Activated CD8-positive, alpha-beta memory T cell treated with anti-CD3 and anti-CD28 coated beads, Interleukin-2, amount 50 U/mL, for 1 hour (primary cell): ENCODE measurements around the gene ENHO.

ENCODE experiments used
- DNase-seq: peaks from one replicate; pipeline ENCODE4 v3.0.0-alpha.2; 2020; ENCODE audit errors: extremely low read depth

ENHO gene

DNA sequence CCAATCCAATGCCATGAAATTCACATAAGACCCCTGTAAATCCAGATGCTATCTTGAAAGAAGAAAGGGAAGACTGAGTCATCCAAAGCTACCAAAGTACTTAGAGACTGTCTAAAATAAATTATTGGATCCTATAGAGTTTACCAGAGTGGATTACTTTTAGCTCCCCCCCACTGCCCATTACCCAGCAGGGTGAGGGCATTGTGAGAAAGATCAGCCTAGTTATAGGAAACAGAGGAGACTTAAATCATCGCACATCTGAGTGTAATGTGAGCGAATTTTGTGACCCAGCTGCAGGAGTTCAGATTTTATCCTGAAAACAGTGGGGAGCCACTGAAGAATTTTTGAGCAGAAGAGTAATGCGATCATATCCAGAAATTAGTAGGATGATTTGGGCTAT is 1.6 kb upstream of the ENHO start:
- no peak for DNase-seq

DNA sequence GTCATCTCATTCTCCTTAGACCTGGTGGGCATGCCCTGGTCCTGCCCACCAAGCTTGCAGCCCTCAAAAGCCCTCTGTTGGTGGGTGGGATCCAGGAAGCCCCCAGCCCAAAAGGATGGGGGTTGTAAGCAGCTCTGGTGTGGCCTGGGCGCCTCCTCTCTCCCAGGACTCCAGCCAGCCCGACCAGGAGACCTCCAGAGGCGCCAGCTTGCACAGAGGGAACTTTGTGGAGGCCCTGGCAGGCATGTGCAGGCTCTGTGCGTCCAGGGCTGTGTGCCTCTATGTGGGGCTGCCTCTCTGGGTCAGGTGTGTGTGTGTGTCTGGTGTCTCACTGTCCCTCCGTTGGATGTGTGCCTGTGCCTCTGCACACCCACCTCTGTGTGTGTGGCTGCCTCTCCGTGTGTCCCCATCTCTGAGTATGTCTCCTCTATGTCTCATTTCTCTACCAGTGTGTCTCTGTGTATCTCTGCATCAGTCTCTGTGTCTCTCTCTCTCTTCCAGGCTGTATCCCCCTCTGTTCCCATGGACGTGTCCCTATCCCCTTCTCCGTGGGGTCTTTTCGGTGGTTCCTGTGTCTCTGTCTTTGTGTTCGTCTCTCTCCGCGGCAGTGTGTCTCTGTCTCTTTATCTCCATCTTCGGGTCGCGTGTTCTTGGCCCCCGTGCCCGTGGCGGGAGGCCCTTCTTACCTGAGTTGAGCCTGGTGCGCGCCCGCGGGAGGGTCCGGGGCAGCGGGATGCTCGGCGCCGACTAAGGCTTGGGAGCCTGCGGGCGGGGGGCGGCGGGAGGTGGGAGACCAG is 501 bp downstream of the ENHO start:
- DNase-seq: no peak

DNA sequence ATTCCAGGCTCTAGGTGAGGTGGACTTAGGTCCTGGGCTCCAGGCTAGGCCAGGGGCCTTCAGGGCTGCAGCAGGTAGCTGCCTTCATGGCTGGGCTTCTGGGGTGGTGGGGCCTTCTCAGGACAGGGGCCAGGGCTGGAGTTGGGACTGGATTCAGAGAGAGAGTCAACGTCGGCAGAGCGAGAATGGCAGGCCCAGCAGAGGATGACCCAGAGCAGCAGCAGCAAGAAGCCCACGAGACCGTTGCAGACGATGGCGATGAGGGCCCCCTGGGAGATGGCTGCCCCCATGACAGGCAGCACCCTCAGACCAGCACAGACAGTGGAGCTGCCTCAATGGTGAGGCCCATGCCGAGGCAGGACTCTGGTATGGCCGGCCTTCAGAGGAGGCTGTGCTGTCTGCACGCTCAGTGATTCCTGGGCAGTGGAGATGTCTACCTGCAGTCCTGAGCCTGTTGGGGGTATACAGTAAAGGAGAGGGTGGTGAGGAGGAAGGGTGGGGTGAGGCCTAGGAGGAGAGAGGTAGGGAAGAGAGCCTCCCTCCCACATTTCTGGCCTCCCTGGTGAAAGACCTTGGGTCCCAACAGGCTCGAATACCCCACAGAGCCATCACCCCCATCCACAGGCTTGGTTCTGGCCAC is 1.3 kb downstream of the ENHO start:
- DNase-seq: no peak

DNA sequence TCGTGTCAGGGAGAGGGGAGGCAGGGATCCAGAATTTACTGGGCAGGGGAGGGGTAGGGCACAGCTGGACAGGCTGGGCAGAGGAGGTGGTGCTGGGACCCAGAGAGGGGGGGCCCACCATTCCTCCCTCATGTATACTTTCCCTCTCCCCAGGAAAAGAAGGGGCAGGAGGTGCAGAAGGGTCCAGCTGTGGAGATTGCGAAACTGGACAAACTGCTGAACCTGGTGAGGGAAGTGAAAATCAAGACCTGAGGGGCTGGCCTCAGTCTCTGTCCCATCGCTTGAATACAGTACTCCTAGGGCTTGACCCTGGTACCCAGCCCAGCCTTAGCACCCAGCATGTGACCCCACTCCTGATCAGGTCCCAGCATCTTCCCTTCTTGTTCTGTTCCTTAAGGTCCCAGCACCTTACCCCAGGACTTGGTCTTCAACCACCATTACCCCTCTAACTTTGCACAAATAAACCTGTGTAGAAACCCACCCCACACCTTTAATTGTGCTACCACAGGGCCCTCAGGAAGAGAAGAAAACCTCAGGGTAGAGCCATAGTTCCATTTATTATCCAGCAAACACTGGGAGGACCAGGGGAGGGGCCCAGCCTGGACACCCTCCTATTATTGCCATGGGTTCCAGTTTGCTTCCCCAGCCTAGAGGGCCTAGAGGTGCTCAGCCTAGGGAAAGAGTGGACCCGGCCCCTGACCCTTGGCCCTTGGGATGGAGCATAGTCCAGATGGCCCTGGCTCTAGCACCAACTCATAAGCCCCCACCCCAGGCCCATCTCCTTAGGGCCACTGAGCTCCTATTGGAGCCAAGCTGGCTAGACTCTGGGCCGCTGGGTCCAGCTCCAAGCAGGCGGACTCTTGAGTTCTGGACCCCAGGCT is 2.0 kb downstream of the ENHO start:
- no peak for DNase-seq

DNA sequence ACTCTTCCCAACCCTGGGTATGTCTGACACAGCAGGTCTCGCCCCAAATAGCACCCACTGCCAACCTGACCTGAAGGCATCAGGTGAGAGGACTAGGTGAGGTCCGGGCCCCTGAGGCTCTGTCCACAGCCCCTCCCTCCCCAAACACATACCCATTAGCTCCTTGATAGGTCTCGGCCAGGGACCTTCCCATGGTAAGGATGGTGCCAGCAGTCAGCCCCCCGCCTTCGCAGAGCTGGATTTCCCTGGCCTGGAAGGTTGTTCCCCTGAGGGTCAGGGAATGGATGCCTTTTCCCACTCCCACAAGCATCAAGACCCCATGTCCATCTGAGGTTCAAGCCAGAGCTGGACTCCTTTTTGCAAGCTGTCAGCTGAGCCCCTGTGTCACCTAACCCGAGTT is 2.7 kb downstream of the ENHO start:
- no peak for DNase-seq

DNA sequence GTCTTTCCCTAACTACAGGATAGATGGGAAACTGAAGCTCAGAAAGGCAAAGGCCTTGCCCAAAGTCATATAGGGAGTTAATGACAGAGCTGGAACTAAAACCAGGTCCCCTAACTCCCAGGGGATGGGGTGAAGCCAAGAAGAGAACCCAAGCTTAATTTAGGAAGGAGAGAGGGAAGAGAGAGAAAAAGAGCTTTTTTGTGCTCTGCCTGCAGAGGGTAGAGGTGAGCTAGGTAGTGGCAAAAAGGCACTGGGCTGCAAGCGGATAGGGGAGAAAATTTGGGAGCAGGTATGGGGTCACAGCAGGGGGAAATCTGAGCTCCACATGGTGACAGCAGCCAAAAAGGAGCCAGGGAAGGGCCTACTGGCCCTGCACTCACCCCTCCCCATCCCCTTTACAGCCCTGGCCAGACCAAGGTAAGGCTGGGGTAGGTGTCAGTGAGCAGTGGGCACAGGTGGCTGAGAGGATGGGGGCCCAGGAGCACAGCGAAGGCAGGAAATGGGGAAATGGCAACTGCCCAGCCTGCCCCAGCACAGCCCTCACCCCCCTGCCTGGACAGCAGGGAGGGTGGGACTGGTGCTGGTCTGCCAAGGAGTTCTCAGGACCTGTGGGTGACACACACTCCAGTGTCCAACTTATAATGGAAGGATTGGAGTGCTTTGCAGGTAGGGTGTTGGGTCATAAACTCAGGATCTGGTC is 3.3 kb downstream of the ENHO start:
- no peak for DNase-seq

DNA sequence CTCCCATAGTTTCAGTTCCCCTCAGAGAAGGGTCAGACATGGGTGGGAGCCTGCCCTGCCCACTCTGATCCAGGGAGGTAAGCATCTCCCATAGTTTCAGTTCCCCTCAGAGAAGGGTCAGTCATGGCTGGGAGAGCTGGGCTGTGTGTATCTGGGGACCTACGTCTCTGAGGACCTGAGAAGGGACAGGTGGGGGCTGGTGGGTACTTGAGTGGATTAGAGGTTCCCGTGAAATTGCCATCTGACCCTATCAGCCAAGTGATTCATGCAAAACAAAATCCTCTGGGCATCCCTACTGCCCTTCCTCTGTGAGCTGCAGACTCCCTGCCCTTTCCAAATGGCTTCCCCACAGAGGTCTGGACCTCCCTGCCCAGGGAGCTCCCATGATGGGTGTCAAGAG is 3.9 kb downstream of the ENHO start:
- DNase-seq: no peak

DNA sequence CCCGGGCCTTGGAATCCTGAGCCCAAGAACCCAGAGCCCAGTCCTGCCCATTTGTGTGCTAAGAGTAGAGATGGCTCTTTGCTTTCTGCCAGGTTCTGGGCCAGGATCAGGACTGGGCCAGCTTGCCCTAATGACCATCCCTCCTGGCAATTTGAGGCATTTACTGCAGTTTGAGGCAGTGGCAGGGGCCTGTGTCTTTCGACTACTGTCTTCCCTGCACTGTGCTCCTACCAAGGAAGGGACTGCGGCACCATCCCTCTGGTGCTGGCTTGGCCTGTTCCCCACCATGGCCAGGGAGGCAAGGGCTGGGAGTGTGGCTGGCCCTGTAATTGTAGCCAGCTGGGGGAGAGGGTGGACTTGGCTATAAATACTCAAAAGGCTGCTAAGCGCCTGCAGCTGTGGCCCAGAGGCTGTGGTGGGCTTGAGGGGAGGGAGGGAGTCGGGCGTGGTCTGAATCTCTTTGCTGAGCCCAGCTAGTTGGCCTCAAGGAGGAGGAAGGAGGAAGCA is 4.6 kb downstream of the ENHO start:
- no peak for DNase-seq

DNA sequence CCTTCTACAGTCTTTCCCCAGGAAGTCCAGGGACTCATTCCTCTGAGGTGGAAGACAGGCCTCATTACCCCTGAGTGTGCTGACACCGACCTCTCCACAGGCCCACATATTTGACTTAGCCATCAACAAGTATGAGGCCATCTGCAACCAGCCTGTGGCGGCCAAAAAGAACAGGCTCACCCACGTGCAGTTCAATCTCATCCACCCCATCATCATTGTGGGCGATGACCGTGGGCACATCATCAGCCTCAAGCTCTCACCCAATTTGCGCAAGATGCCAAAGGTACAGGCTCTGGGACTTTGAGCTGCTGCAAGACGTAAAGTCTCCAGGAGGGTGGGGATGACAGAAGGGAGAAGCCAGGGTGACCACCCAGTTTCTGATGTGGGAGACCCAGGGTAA is 5.6 kb downstream of the ENHO start:
- no peak for DNase-seq

DNA sequence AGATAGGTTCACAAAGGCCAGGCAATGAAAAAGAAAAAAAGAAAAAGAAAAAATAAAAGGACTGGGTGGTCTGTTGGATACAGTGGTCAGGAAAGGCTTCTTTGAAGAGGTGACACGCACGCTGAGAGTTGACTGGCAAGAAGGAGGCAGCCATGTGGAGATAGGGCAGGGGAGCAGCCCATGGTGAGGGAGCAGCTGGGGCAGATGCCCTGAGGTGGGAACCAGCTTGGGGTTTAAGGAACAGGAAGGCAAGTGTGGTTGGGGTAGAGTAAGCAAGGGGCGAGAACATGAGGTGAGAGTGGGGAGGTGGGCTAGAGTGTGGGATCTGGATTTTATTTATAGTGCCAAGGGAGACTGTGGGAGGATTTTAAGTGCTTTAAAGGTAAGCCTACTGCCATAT is 6.8 kb downstream of the ENHO start:
- no peak for DNase-seq

DNA sequence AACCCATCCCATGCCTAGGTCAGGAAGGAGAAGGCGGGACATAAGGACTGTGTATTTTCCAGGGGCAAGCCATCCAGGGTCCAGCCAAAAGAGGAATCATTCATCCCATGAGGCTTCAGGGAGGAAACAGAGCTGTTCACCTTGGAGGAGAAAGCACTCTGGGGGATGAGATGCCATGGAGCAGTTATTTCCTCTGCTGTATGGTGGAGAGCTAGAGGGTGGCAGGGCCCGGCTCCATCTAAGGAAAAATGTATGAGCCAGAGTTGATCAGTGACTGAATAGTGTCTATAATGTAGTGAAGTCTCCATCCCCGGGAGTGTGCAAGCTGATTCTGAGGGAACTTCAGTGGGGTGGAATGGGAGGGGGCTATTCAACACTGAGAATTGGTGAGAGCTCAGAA is 8.0 kb downstream of the ENHO start:
- no peak for DNase-seq

DNA sequence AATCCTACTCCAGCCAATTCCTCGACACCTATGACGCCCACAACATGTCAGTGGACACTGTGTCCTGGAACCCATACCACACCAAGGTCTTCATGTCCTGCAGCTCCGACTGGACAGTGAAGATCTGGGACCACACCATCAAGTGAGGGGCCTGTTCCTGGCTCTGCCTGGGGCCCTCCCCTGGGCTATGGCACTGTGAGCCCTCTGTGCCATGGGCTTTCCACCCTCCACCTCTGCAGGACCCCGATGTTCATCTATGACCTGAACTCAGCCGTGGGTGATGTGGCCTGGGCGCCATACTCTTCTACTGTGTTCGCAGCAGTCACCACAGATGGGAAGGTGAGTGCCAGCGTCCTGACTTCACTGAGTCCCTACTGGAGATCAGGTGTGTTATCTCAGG is 8.4 kb downstream of the ENHO start:
- no peak for DNase-seq

DNA sequence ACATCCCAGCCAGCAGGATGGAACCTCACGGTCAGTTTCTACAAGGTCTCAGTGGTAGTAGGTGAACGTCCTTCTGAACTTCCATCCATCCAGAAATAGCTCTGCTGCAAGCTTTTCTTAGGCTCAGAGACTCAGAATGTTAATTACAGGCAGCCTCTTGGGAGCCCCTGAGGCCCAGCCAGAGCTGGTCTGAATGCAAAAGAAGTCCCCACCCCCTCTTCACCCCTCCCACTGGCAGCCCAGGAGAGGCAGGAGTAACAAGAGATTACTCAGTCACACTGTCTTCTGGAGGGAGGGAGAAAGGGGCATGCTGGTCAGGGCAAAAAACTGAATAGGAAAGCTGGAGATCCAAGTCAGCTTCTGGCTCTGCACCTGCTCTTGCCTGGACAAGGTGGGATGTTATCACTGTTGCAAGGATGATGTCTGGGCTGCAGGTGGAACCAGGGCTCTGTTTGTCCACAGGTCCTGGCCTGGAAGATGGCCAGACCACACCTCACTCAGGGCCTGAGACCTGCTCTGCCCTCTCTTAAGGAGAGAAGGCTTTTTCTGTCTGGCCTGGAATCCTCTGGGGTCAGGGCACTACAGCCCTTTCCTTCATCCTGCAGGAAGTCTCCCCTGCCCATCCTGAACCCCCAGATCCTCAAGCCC is 9.1 kb downstream of the ENHO start:
- DNase-seq: no peak

DNA sequence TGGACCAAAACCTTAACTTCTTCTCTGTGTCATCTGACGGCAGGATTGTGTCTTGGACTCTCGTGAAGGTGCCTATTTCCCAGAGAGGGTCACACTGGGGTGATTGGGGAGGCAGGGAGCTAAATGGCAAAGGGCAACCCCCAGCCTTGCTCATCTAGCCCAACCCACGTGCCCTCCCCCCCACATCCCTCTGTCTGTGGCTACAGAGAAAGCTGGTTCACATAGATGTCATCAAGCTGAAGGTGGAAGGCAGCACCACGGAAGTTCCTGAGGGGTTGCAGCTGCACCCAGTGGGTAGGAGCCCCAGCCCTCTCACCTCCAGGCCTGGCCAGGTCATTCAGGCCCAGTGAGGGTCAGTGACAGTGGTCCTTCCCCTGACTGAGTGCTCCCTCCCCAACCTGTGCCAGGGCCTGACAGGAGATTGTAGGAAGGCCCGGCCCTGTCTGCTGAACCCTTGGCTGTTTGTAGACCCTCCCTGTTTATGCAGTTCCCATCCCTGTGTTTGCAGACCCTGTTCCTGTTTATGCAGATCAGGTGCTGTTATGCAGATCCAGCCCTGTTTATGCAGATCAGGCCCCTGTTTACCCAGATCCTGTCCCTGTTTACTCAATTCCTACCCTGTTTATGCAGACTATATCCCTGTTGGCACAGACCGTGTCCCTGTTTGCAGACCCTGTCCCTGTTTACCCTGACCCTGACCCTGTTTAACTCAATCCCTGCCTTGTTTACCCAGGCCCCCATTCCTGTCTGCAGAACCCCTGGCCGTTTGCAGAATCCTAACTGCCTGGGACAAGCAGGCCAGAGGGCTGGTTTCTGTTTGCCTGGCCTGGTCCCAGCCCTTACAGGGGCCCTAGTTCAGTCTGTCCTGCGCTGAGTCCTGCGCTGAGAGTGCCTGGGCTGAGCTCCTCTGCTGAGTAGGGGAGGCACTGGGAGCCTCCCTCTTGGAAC is 10.4 kb downstream of the ENHO start:
- no peak for DNase-seq

DNA sequence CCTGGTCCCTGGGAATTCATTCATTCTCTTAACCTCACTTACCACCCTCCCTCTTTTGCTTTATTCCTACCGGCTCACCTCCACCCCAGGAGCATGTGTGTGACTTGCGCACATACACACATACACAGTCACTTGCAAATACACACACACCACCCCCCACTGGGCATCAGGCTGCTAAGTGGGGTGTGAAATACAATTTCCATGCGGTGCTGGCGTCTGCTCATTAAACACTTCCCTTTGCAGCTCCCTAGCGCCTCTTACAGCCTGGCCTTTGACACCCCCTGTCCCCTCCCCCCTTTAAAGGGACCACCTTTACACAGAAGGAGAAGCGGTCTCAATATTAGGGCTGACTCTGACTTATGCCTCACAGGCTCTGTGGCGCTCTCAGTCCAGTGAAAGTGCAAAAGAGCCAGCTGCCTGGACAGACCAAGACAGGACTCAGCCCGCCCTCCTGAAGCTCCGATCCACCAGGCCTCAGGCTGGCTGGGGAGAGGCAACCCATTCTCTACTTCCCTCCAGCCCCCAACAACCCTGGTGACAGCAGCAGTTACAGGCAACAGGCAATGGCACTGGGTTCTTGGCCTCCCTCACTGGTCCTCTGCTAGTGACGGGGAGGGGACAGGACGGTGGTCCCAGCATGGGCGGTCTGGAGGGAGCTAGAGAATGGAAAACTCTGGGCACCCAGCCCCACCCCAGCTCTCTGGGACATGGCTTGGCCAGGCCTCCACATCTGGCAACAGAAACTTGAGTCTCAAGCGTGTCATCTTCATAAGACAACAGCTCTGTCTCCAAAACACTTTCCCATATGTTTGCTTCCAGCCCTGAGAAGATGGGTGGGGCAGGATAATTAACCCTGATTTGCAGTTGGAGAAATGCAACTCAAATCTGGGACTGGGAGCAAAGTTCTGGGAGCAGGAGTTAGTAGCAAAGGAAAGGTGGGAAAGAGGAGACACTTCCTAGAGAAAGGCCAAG is 12.0 kb downstream of the ENHO start:
- DNase-seq: no peak

DNA sequence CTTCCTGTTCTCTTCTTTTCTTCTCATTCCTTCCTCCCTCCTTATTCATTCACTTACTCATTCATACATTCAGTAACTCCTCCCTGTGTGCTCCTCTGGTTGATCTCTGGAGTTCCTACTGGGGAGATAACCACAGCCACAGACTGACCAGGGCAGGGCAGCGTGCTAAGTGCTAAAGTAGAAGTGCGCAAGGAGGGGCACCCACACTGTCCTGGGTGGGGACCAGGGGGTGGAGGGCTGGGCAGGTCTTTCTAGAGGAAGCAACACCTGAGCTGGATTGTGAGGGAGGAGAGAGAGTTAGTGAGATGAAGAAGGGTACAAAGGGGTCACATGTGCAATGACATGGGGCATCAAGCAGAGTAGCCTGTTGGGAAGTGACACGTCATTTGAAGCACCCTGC is 13.8 kb downstream of the ENHO start:
- DNase-seq: no peak

DNA sequence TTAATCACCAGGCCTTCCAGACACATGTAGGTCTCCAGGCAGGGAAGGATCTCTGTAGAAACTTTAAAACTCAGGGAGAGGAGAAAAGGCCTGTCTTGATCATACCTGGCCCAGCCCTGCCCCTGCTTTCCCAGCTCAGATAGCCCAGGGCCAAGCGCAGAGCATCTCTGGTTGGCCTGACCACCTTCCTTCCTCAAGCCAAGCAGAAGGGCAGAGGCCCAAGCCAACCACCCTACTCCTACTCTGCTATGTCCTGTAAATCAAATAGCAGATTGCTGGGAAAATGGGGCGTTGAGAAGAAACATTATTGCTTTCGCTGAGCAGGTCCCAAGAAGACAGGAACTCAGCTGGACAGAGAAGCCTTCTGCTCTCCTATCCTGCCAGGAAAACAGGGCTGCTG is 14.3 kb downstream of the ENHO start:
- DNase-seq: no peak

DNA sequence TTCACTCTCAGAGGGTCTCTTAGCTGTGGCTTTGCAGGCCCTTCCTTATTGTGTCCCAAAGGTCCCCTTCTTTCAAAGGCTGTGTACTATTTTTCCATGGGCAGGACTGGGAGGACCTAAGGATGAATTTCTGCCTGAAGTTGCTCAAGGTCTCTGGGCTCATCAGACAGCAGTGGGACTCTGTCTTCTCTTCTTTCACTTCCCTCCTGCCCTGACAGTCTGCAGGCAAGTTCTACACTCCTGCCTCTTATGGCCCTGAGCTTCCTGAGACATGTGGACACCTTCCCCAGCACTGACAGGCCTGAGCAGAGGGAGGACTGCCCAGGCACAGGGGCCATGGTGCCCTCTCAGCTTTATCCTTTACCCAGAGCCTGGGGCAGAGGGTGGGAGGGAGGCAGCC is 14.8 kb downstream of the ENHO start:
- no peak for DNase-seq

DNA sequence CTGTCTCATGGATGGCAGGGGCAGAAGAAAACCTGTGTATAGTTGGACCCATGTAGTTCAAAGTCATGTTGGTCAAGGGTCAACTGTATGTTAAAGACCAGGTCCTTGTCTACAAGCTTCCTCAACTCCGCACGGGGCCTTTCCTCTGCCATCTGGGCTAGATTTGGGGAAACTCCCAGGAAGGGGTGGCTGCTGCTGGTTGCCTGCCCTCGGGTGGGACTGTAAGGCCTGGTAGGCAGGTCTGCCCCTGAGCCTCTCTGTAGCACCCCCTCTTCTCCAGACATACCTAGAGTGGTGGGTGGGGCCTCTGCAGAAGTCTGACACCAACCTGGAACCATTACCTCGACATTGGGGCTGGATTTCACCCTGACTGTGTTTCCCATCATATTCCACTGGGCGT is 15.2 kb downstream of the ENHO start:
- no peak for DNase-seq
